ENCODE results near the gene LITAFD.
"Not testable (repeated sequence)": the region's sequence is repeated elsewhere in the genome, so short reads cannot be mapped to it uniquely, and the experiment has no call there.

GRCh38 chr16:8875317-8875716 is 6.8 kb upstream of the LITAFD start:
- TF ChIP-seq CTCF (IDR thresholded peaks at IDR 0.05 in 8 of 11, conservative IDR thresholded peaks at IDR 0.05 in 3 of 11); POLR2AphosphoS5 (IDR thresholded peaks at IDR 0.05); POLR2A (IDR thresholded peaks at IDR 0.05): not testable (repeated sequence)

Measured in spleen (tissue), 7 donors.